Endothelial cell of umbilical vein (primary cell): ENCODE data around the gene TLE1. TPM values are rescaled to one million over a fixed set of nuclear protein-coding genes. Genes with fewer than 3 reads are reported as not detected.
A peak's percentile ranks its signal among the peaks of the same experiment; 100 is the strongest.

Experiments
- BruUV-seq: library from RNA; stranded (reverse); fragments of 400-500 nt; replicated peaks from 2 replicates; lab custom pipeline; 2021; lab: Mats Ljungman, UMichigan
- CTCF ChIA-PET: fragments of 300-600, 350-600 bp; sonication (Branson Sonifier 250); formaldehyde crosslinking; loops from one replicate; lab custom pipeline; 2021; ENCODE audit warnings: antibody characterized with exemption, inconsistent platforms; lab: Charles Lee
- POLR2A ChIA-PET: fragments of 300-600, 350-600 bp; sonication (Branson Sonifier 250); formaldehyde crosslinking; loops from one replicate; lab custom pipeline; 2021; ENCODE audit warnings: antibody characterized with exemption, inconsistent platforms; lab: Charles Lee
- DNase-seq: peaks from one replicate; pipeline ENCODE4 v3.0.0-alpha.2; 2011; ENCODE audit warnings: low read depth, low spot score
- FAIRE-seq: peaks from 2 replicates; lab custom pipeline; 2011; peaks lifted over from hg19 to GRCh38; lab: Jason Lieb, UNC
- H2AFZ ChIP-seq: 2 replicates; pipeline ENCODE4 v1.6.0; 2012; ENCODE audit warnings: low read depth, low read length, control low read depth, inconsistent platforms
- H3K27ac ChIP-seq: 2 replicates; pipeline ENCODE4 v1.5.1; 2011; ENCODE audit warnings: low read depth, mild to moderate bottlenecking, control low read depth, low read length, moderate library complexity; ENCODE audit not compliant: insufficient read depth
- H3K27me3 ChIP-seq, 2 experiments: 2 replicates each; pipeline versions ENCODE4 v1.6.0 to v1.6.1; 2011; ENCODE audit warnings: low read length in 2 of 2, mixed read lengths in 1 of 2; ENCODE audit not compliant: control insufficient read depth in 2 of 2, insufficient read depth in 2 of 2
- H3K36me3 ChIP-seq, 2 experiments: 2 replicates in 1 of 2; 3 replicates in 1 of 2; pipeline ENCODE4 v1.5.1; 2011; ENCODE audit warnings: low read length in 2 of 2, mild to moderate bottlenecking in 1 of 2, moderate library complexity in 1 of 2; ENCODE audit not compliant: control insufficient read depth in 2 of 2, insufficient read depth in 2 of 2; ENCODE audit errors: extremely low read depth in 1 of 2
- H3K4me1 ChIP-seq: 3 replicates; pipeline ENCODE4 v1.5.1; 2011; ENCODE audit warnings: mild to moderate bottlenecking, low read length; ENCODE audit not compliant: control insufficient read depth, insufficient read depth; ENCODE audit errors: extremely low read depth
- H3K4me2 ChIP-seq: 2 replicates; pipeline ENCODE4 v1.6.1; 2011; ENCODE audit warnings: low read length, control low read depth, mixed read lengths; ENCODE audit not compliant: insufficient read depth
- H3K4me3 ChIP-seq, 3 experiments: fragments of 200-600 bp in 1 of 3; sonication (generic), shearing (Covaris generic) in 1 of 3; replicated peaks in 1 of 3; 2 replicates each; pipeline ENCODE4 v1.5.1; 2011 to 2016; ENCODE audit warnings: control low read depth in 3 of 3, low read length in 3 of 3, mild to moderate bottlenecking in 2 of 3, inconsistent platforms in 1 of 3, low read depth in 1 of 3, moderate library complexity in 1 of 3; ENCODE audit not compliant: insufficient read depth in 1 of 3
- H3K79me2 ChIP-seq: 2 replicates; pipeline ENCODE4 v1.6.0; 2012; ENCODE audit warnings: low read length, inconsistent platforms; ENCODE audit not compliant: control insufficient read depth, insufficient read depth
- H3K9ac ChIP-seq: replicated peaks from 2 replicates; pipeline ENCODE3; 2011; ENCODE audit warnings: low read length, control low read depth; ENCODE audit not compliant: insufficient read depth; ENCODE audit errors: extremely low read depth
- H3K9me1 ChIP-seq: replicated peaks from 3 replicates; pipeline ENCODE4 v1.6.0; 2011; ENCODE audit warnings: mild to moderate bottlenecking, low read length; ENCODE audit not compliant: control insufficient read depth, insufficient read depth; ENCODE audit errors: extremely low read depth
- H3K9me3 ChIP-seq: replicated peaks from 2 replicates; pipeline ENCODE4 v1.5.1; 2012; ENCODE audit warnings: low read length, inconsistent platforms; ENCODE audit not compliant: control insufficient read depth, insufficient read depth
- H4K20me1 ChIP-seq: replicated peaks from 2 replicates; pipeline ENCODE3; 2011; ENCODE audit warnings: mild to moderate bottlenecking, low read length; ENCODE audit not compliant: control insufficient read depth, insufficient read depth; ENCODE audit errors: extremely low read depth
- EZH2 ChIP-seq: IDR thresholded peaks from 2 replicates; pipeline ENCODE4 v1.6.1; 2012; ENCODE audit warnings: borderline replicate concordance, low read depth, mild to moderate bottlenecking, moderate library complexity, low read length, inconsistent platforms; ENCODE audit not compliant: severe bottlenecking
- FOS ChIP-seq: IDR thresholded peaks from 2 replicates; pipeline ENCODE4 v1.6.1; 2011; ENCODE audit warnings: mild to moderate bottlenecking, low read length, moderate library complexity, borderline replicate concordance; ENCODE audit not compliant: insufficient read depth
- MYC ChIP-seq: IDR thresholded peaks from one replicate; pipeline ENCODE4 v1.6.1; 2011; ENCODE audit warnings: mild to moderate bottlenecking, low read depth, low read length
- POLR2A ChIP-seq: IDR thresholded peaks from 2 replicates; pipeline ENCODE4 v1.6.1; 2012; ENCODE audit warnings: low read depth, mild to moderate bottlenecking, control low read depth, low read length
- dilution Hi-C: fragments of 300-500 bp; cut with MboI; formaldehyde crosslinking; loops from one replicate; pipeline ENCODE4 v1.15.0; 2019; ENCODE audit warnings: low sequenced_read_pairs; ENCODE audit not compliant: extremely low pct_ligation_motif_present
- intact Hi-C: fragments of 100-400 bp; cut with micrococcal nuclease; formaldehyde crosslinking; loops from one replicate; pipeline ENCODE4 v1.10.0; 2022
- polyA plus RNA-seq, 4 experiments: library from polyadenylated mRNA; depleted of rRNA in 3 of 4; stranded (reverse) in 3 of 4; unstranded in 1 of 4; fragments of >200 nt; gene quantifications; 2 replicates each; pipeline versions ENCODE4 v1.2.1 to v1.2.3, GENCODE V29; 2011 to 2012; ENCODE audit warnings: missing spikeins in 1 of 4
- total RNA-seq: library from RNA; stranded (reverse); gene quantifications from 2 replicates; pipeline ENCODE4 v1.2.3, GENCODE V29; 2021
- TF ChIP-seq, protein P1 (sequence below): IDR thresholded peaks from 2 replicates; pipeline ENCODE4 v1.6.1; 2011; ENCODE audit not compliant: insufficient read depth, insufficient read length
- TF ChIP-seq, protein P2 (sequence below), 2 donors: IDR thresholded peaks; 1 replicate in 1 of 2; 2 replicates in 1 of 2; pipeline ENCODE4 v1.5.1; 2011; ENCODE audit warnings: low read length in 2 of 2, mild to moderate bottlenecking in 2 of 2, moderate library complexity in 2 of 2, control low read depth in 1 of 2, inconsistent platforms in 1 of 2, low read depth in 1 of 2; ENCODE audit not compliant: insufficient read depth in 1 of 2; ENCODE audit errors: extremely low read depth in 1 of 2

The TLE1 gene
- total and polyA plus RNA-seq, 2 donors (not counting 3 experiments of a cell fraction or from before 2014, with no cell fraction given): 55.0 to 58.2 TPM

- POLR2A ChIA-PET: no interaction called here
- no TSS peak for BruUV-seq
- H3K9me3 ChIP-seq: no peaks in the 10 kb centered on the region
- DNase-seq (no peak), FAIRE-seq (no peak)
- H3K4me1 ChIP-seq: peaks cover 5% of the 10 kb centered on the region
- peaks cover 3% of the 10 kb centered on the region for H3K79me2 ChIP-seq
- TF ChIP-seq POLR2A (no peak), FOS (no peak), EZH2 (no peak)
- no peak overlapping the region for H3K27ac ChIP-seq
- no peak overlapping the region for H3K4me2 ChIP-seq
- intact Hi-C loops (no loop called here), dilution Hi-C loops (no loop called here)
- CTCF ChIA-PET: no interaction called here
- H3K36me3 ChIP-seq: no peaks in the 10 kb centered on the region
- H2AFZ ChIP-seq: no peak overlapping the region
- H3K9ac ChIP-seq: no peak overlapping the region
- H3K9me1 ChIP-seq: no peaks in the 10 kb centered on the region
- H3K4me3 ChIP-seq: no peak overlapping the region
- no peaks in the 10 kb centered on the region for H4K20me1 ChIP-seq
- H3K27me3 ChIP-seq: peaks cover 3 to 5% of the 10 kb centered on the region in 2 experiments
Measured at GRCh38 chr9:81693671-81694378, 4.5 kb upstream of the TLE1 start.

GRCh38 chr9:81690251-81690851 is 1.0 kb upstream of the TLE1 start:
- intact Hi-C loops: no loop called here
- Histone ChIP-seq H3K4me3 (peak overlapping the region; percentile 31 to 88 (median 43)), H4K20me1 (peaks cover 3% of the 10 kb centered on the region), H3K36me3 (no peaks in the 10 kb centered on the region), H3K9me1 (no peaks in the 10 kb centered on the region), H3K4me2 (peak overlapping the region; percentile 99), H2AFZ (peak overlapping the region; percentile 76), H3K27me3 (peaks cover 3 to 5% of the 10 kb centered on the region in 2 experiments), H3K27ac (peak overlapping the region; percentile 35), H3K9me3 (no peaks in the 10 kb centered on the region), H3K9ac (peak overlapping the region; percentile 77), H3K79me2 (peaks cover 36% of the 10 kb centered on the region), H3K4me1 (peaks cover 20% of the 10 kb centered on the region)
- DNase-seq (no peak), FAIRE-seq (no peak)
- TF ChIP-seq, protein P1, sequence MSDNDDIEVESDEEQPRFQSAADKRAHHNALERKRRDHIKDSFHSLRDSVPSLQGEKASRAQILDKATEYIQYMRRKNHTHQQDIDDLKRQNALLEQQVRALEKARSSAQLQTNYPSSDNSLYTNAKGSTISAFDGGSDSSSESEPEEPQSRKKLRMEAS: no peak
- TF ChIP-seq, protein P2, sequence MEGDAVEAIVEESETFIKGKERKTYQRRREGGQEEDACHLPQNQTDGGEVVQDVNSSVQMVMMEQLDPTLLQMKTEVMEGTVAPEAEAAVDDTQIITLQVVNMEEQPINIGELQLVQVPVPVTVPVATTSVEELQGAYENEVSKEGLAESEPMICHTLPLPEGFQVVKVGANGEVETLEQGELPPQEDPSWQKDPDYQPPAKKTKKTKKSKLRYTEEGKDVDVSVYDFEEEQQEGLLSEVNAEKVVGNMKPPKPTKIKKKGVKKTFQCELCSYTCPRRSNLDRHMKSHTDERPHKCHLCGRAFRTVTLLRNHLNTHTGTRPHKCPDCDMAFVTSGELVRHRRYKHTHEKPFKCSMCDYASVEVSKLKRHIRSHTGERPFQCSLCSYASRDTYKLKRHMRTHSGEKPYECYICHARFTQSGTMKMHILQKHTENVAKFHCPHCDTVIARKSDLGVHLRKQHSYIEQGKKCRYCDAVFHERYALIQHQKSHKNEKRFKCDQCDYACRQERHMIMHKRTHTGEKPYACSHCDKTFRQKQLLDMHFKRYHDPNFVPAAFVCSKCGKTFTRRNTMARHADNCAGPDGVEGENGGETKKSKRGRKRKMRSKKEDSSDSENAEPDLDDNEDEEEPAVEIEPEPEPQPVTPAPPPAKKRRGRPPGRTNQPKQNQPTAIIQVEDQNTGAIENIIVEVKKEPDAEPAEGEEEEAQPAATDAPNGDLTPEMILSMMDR (IDR thresholded peaks at IDR 0.05; ENCODE audit: extremely low read depth in 1 of 2, insufficient read depth in 1 of 2, low read depth in 1 of 2, low read length in 2 of 2): no peak
- TF ChIP-seq MYC (no peak), FOS (no peak), EZH2 (no peak), POLR2A (no peak)
- POLR2A ChIA-PET: interaction anchor here (1.1 kb wide), 1 partner anchor 94 kb away, joined by 3 read pairs; no protein-coding TSS in a partner anchor
- BruUV-seq: no TSS peak
- CTCF ChIA-PET: interaction anchor here (1.0 to 6.1 kb wide), 3 partner anchors 94 to 916 kb away, joined by 4 to 47 read pairs (median 5); no protein-coding TSS in a partner anchor
- dilution Hi-C loops: no loop called here
